GM21526 (cell line): ENCODE results near the gene IYD.

Experiments used
- ATAC-seq: cut with Tn5 transposase; IDR thresholded peaks from one replicate; pipeline ENCODE4 v1.9.1; 2021; ENCODE audit warnings: moderate library complexity; ENCODE audit not compliant: unreplicated experiment, low FRiP score

The IYD gene, protein sequence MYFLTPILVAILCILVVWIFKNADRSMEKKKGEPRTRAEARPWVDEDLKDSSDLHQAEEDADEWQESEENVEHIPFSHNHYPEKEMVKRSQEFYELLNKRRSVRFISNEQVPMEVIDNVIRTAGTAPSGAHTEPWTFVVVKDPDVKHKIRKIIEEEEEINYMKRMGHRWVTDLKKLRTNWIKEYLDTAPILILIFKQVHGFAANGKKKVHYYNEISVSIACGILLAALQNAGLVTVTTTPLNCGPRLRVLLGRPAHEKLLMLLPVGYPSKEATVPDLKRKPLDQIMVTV

DNA sequence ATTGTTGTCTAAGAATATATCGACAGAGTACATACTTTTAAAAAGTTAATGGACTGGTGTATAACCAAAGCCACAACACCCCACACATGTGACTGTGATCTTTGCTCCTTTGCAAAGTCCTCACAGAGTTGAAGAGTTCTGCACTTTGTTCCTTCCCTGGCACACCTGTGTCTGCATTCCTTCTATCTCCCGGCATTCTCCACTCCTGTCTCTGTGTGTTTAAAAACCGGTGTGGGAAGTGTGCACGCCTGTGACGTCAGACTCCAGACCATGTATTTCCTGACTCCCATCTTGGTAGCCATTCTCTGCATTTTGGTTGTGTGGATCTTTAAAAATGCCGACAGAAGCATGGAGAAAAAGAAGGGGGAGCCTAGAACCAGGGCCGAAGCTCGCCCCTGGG is at the start of gene IYD:
IYD (plus strand) TSS at position 251 of the 400 bp plus-strand sequence; CDS start at position 271, 20 bp downstream.
- ATAC-seq = no peak

DNA sequence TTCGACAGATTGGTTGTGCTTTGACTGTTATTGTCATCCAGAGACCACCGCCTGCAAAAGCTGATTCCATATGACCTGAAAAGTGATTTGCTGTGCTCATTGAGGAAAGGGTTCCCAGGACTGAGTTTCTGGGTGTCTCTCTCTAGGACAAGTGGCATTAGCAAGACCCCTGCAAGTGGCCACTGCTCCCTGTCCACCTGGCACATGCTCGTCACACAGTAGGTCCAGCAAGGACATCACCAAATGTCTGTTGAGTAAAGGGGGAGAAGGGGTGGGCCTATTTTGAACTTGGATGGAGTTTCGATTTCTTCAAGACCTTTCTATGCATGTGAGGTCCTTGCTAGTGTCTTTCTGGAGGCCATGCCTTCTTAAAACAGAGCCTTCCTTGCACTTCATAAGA is 48.9 kb upstream of the IYD start:
- ATAC-seq = no peak

DNA sequence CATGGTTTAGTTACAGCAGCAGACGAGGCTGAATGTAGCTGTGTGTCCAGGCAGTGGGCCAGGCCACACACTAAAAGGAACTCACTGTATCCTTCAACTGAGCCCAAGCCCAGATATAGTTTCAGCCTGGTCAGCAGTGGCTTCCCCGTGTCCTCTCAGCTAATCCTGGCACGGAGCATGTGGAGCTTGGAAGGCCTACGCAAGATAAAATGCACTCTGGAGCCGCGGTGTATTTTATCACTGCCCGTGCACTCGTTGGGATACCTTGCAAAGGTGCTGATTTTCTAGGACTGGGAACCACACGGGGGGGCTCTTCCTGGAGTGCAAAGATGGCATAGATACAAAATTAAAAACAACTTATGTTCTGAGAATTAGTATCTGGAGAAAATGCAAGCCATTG is 48.4 kb upstream of the IYD start:
- no peak for ATAC-seq

- ATAC-seq = no peak
These were observed 46.3 kb upstream of the IYD start for GRCh38 chr6:150322466-150322871.

DNA sequence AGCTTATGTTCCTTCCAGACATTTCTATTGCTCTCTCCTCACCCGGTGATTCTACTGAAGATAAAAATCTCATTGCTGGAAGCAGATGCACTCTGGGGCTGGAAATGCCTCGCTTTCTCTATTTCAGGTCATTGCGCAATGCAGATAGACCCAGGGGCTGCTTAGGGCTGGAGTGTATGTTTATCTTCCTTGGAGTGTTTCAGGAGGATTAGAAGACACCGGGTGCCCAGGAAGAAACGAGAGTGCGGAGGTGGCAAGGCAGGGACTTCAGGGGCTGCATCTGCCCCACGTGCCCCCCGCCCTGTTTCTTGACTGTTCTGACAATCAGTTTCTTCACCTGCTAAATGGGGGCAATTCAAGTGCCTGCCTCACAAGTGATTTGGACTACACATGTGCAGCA is 45.6 kb upstream of the IYD start:
- ATAC-seq = no peak

DNA sequence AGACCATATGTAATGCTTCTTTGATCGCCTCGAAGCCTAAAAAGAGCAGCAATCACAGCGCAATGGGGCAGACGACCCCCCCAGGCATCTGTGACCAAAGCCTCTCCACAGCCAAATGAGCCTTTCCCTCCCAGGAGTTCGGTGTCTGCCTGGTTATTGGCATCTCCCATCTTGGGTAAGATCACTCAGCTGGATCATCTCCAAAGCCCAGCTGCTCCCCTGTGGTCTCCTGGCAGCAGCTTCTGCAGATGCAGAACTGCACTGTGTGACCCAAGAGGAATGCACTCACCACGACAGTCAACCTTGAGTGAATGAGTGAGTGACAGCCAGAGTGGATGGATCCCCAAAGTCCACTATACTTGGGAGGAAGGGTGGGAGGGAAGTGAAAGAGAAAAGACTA is 44.8 kb upstream of the IYD start:
- no peak for ATAC-seq

DNA sequence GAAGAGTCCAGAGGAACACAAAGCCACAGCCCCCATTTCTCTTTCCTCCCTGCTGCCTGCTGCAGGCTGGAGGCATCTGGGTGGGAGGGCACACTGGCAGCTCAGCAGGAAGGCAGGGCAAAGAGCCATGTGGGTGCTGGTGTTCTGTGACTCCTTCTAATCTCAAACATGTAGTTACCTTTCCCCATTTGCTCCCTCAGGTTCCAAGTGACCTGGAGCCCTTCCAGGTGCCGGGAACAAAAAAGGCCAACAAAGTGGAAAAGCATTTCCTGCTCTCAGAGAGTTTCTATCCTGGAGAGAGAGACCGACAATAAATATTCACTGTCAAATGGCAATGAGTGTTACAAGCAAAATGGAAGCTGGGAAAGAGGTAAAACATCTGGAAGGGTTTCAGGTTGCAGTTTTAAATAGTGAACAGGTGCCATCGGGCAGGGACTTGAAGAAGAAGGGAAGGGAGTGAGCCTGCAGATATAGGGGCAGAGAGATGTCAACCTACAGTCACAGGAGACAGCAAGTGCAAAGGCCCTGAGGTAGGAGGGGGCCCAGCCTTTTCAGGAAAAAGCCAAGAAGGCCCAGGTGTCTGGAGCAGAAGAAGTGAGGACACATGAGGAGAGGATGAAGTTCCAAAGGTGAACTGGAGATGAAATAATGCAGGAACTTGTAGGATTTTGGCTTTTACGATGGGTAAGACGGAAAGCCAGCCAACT is 43.6 kb upstream of the IYD start:
- ATAC-seq = no peak

DNA sequence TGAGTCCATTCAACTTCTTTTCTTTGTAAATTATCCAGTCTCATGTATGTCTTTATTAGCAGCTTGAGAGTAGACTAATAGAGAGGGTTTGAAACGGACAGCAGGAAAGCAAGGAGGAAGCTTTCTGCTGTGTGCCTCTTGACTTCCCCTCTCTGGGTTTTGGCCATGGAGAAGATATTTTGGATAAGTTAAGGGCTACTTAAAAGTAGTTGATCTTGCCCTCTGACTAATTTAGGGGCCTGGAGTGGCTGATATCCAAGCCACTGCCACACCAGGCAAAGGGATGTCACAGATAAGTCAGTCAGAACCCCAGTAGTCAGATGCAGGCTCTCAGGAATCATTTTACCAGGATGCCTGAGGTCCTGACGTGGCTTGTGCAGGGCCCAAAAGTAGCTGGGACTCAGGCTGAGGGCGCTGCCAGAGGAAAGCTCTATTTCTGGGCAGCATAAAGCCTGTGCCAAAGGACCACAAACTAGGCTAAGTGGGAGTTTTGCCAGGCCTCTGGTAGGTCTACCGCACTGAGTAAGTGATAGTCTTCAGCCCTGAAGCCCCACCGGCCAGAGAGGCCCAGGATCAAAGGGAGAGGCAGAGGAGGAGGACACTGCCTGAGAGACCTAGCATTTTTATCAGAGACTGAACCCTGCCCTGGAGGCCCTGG is 41.6 kb upstream of the IYD start:
- no peak for ATAC-seq

DNA sequence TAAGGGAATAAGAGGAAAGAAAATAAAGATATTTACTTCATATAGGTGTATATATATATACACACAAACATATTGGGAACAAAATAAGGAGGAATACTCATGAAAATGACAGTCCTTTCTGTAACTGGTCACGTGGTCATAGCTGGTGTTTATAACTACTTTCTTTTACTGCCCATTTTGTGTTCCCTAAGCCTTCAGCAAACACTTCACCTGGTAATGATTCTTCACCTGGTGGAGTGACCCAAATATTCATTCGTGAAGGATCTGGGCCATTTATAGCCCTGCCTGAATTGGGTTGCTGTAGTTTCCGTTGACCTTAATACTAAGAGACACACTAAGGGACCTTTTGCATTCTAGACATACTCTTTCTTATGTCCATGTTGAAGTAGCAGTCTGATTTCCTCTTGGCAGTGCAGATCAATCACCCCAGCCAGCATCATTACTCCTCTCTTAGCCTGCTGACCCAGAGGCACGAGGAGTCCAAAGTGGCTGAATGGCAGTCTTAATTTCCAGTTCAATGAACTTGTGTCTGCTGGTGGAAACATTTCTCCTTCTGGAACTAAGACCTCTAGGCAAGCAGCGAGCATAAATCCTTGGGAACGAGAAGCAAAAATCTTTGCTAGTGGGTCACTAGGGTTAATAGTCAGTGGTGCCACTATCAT is 39.9 kb upstream of the IYD start:
- no peak for ATAC-seq

- no peak for ATAC-seq
These were observed 37.5 kb upstream of the IYD start for GRCh38 chr6:150331344-150331743.

DNA sequence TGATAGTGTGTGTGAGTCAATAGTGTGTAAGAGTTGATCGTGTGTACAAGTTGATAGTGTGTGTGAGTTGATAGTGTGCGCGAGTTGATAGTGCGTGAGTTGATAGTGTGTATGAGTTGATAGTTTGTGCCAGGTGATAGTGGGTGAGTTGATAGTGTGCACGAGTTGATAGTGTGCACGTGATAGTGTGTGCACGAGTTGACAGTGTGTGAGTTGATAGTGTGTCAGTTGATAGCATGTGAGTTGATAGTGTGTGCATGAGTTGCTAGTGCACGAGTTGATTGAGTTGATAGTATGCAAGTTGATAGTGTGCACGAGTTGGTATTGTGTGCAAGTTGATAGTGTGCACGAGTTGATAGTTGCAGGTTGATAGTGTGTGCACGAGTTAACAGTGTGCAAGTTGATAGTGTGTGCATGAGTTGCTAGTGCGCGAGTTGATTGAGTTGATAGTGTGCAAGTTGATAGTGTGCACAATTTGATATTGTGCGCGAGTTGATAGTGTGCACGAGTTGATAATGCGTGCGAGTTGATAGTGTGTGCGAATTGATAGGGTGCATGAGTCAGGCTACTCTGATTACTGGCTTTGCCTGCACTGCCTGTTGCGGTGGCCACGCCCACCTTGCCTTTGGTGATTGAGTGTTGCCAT is 35.8 kb upstream of the IYD start:
- no peak for ATAC-seq

DNA sequence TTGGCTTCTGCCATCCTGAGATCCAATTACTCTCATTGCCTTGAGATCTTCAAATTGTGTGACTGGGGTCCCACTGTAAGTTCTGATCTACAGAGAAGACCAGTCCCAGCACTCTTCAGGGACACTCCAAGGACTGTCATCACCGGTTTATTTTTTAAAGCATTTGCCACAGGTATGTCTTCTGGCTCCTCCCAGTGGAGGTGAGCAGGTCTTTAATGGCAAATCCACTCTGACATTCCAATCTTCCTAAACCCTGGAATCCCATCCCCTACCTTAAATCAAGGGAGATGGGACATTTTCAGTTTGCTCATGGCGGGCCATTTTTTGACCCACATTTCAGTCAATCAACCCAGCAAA is 35.2 kb upstream of the IYD start:
- ATAC-seq = no peak

DNA sequence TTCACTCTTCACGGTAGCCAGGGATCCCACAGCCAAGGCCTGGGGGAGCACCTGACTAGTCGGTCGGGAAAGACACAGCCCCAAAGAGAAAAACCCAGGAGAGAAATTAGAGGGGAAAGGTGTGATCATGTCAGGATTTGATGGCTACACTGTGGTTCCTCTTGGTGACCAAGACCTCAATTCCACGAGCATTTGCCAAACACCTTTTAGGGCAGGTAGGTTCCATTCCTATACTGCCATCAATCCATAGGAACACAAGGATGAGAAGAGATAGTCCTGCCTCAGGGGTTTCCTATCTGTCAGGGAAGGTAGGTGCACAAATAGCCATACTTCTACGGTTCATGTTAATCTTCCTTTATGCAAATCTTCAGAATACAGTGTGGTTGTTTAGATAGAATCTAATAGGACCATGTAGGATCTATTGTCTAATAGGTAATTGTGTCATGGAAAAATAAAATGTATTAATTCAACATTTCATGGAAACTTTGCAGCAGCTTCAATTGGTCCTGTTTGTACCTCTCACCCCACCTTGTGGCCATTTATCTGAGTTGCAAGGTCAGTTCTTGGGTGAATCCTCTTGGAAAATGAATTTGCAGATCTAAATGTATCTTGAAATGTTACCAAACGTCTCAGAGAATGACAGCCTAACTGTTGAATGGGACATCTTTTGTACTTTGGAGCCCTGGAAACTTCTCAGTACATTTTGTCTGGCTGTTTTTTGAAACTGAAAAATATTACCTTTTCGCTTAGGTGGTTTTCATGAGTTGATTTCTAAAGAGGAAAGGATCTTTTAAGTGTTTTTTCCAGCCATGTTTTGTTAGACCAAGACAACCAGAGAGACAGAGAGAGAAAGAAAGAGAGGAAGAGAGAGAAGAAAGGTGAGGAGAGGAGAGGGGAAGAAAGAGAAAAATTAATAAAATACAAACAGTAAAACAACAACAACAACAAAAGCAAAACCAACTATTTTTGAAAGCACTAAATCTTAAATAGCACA is 33.7 kb upstream of the IYD start:
- ATAC-seq = no peak

DNA sequence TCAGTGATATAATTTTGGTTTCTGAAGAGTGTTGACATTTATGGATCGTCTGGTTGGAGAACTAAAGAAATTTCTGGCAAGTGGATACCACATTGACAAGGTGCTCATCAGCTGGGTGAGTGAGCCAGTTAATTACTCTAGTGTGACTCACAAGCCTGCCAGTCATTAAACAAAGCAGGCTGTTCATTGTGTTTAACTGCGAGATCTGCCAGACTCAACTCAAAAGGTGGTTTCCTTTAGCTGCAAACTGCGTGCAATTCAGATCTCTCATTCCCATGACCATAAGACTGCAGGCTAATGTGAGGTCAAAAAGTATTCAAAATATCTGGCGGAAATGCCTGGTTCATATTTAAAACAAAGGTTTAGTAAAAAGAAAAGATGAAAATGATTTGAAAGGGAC is 32.5 kb upstream of the IYD start:
- no peak for ATAC-seq

DNA sequence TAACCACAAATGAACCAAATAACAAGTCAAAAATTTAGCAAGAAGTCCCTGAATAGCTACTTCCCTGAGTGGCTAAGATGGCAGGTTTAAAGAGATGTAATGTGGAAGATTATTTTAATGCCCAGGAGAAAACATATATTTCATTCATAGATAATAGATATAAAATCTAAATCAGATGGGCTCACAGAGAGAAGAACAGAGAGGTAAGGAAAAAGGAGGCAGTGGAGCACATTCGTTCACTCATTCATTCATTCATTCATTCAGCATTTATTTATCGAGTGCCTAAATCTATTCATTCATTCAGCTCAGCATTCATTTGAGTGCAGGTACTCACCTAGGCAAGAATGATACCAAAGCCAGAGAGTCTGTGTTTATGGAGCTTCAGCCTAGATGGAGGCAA is 32.1 kb upstream of the IYD start:
- no peak for ATAC-seq

DNA sequence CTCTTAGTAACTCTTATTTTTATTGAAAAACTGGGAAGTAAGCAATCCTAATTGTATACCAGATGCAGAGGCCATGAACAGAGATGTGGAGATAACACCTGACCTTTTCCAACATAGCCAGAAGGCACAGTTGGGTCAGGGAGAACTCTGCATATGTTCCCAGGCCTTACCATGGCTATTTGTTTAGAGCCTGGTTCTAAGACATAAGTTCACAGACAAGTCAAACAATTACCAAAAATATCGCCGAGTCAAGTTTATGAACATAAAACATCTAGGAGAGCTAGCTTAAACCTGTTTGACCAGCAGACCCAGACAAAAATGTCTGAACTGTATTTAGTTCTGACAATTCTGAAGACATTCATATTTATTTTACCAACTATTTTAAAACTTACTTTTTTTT is 26.7 kb upstream of the IYD start:
- no peak for ATAC-seq

- ATAC-seq = no peak
These were observed 25.4 kb upstream of the IYD start for GRCh38 chr6:150343434-150343833.

GRCh38 chr6:150345781-150346180 is 23.0 kb upstream of the IYD start:
- ATAC-seq = no peak

- ATAC-seq = no peak
These were observed 22.5 kb upstream of the IYD start for GRCh38 chr6:150346346-150346745.

DNA sequence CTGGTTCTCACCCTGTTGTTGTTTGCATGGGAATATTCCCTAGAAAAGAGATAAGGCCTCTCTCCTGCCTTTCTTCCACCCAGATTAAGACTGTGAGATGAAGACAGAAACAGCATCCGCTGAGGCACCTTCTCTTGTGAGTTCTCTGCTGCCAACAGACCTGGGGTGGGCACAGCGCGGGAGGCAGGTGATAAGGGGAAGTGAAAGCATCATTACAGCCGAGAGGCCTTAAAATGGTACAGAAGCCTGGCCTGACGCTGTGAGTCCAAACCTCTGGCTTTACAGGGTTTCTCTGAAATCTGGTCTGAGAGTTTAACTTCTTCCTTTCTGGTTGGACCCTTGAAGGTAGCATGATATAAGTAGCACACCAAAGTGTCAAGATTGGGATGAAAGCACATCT is 21.0 kb upstream of the IYD start:
- peak; percentile 71 for ATAC-seq
